HL-60 (cell line): Measurements from ENCODE around the gene KIAA1671.

Experiments
- DNase-seq, 2 experiments: peaks; one replicate each; pipeline ENCODE4 v3.0.0-alpha.2; 2010 to 2020; ENCODE audit warnings: low read depth in 1 of 2, low spot score in 1 of 2
- H3K27ac ChIP-seq: fragments of 250-450 bp; sonication (Bioruptor Pico); replicated peaks from 2 replicates; pipeline ENCODE4 v1.5.1; 2020; ENCODE audit warnings: mild to moderate bottlenecking, moderate library complexity
- H3K27me3 ChIP-seq: fragments of 250-450 bp; sonication (Bioruptor Pico); 2 replicates; pipeline ENCODE4 v1.5.1; 2021; ENCODE audit warnings: mild to moderate bottlenecking, moderate library complexity; ENCODE audit not compliant: insufficient read depth, poor library complexity, severe bottlenecking
- H3K4me3 ChIP-seq: replicated peaks from 2 replicates; pipeline ENCODE4 v1.5.1; 2011; ENCODE audit warnings: mild to moderate bottlenecking, control low read depth, low read length; ENCODE audit not compliant: insufficient read depth
- GABPA ChIP-seq: IDR thresholded peaks from 2 replicates; pipeline ENCODE4 v1.6.1; 2012; ENCODE audit warnings: low read depth
- POLR2AphosphoS5 ChIP-seq: IDR thresholded peaks from 2 replicates; pipeline ENCODE4 v1.6.1; 2012; ENCODE audit warnings: low read depth
- SPI1 ChIP-seq: IDR thresholded peaks from 2 replicates; pipeline ENCODE4 v1.6.1; 2012; ENCODE audit warnings: low read depth, mild to moderate bottlenecking, borderline replicate concordance
- TF ChIP-seq, protein P1 (sequence below): IDR thresholded peaks from one replicate; pipeline ENCODE4 v1.5.1; 2011; ENCODE audit warnings: low read length, control low read depth, inconsistent platforms; ENCODE audit not compliant: insufficient read depth
- TF ChIP-seq, protein P2 (sequence below): IDR thresholded peaks from 2 replicates; pipeline ENCODE4 v1.6.1; 2012; ENCODE audit warnings: low read depth; ENCODE audit not compliant: insufficient replicate concordance

Gene KIAA1671

DNA sequence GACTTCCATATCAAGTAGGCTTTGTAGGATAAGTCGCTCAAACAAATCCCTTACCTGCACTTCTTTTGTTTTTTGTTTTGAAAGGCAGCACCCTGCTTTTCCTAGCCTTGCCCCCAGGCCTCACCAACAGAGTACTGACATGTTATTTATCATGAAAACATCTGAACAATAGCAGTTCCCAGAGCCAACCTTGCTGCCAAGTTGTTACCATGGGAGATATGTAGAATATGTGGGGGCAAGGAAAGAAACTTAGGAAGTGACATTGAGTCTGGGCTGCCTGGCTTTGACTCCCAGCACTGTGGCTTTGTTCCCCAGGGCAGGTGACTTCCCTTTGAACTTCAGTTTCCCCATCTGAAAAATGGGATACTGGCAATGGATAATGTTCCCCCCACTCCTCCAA lies 193.8 kb downstream of the KIAA1671 start:
- no peak for TF ChIP-seq GABPA
- TF ChIP-seq SPI1, result no peak
- TF ChIP-seq POLR2AphosphoS5, result no peak
- TF ChIP-seq, protein P1, sequence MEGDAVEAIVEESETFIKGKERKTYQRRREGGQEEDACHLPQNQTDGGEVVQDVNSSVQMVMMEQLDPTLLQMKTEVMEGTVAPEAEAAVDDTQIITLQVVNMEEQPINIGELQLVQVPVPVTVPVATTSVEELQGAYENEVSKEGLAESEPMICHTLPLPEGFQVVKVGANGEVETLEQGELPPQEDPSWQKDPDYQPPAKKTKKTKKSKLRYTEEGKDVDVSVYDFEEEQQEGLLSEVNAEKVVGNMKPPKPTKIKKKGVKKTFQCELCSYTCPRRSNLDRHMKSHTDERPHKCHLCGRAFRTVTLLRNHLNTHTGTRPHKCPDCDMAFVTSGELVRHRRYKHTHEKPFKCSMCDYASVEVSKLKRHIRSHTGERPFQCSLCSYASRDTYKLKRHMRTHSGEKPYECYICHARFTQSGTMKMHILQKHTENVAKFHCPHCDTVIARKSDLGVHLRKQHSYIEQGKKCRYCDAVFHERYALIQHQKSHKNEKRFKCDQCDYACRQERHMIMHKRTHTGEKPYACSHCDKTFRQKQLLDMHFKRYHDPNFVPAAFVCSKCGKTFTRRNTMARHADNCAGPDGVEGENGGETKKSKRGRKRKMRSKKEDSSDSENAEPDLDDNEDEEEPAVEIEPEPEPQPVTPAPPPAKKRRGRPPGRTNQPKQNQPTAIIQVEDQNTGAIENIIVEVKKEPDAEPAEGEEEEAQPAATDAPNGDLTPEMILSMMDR, result no peak
- TF ChIP-seq, protein P2, sequence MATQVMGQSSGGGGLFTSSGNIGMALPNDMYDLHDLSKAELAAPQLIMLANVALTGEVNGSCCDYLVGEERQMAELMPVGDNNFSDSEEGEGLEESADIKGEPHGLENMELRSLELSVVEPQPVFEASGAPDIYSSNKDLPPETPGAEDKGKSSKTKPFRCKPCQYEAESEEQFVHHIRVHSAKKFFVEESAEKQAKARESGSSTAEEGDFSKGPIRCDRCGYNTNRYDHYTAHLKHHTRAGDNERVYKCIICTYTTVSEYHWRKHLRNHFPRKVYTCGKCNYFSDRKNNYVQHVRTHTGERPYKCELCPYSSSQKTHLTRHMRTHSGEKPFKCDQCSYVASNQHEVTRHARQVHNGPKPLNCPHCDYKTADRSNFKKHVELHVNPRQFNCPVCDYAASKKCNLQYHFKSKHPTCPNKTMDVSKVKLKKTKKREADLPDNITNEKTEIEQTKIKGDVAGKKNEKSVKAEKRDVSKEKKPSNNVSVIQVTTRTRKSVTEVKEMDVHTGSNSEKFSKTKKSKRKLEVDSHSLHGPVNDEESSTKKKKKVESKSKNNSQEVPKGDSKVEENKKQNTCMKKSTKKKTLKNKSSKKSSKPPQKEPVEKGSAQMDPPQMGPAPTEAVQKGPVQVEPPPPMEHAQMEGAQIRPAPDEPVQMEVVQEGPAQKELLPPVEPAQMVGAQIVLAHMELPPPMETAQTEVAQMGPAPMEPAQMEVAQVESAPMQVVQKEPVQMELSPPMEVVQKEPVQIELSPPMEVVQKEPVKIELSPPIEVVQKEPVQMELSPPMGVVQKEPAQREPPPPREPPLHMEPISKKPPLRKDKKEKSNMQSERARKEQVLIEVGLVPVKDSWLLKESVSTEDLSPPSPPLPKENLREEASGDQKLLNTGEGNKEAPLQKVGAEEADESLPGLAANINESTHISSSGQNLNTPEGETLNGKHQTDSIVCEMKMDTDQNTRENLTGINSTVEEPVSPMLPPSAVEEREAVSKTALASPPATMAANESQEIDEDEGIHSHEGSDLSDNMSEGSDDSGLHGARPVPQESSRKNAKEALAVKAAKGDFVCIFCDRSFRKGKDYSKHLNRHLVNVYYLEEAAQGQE, result no peak
- no peak overlapping the region for H3K4me3 ChIP-seq
- no peak overlapping the region for H3K27ac ChIP-seq
- H3K27me3 ChIP-seq, result no peaks in the 10 kb centered on the region
- DNase-seq, result no peak

DNA sequence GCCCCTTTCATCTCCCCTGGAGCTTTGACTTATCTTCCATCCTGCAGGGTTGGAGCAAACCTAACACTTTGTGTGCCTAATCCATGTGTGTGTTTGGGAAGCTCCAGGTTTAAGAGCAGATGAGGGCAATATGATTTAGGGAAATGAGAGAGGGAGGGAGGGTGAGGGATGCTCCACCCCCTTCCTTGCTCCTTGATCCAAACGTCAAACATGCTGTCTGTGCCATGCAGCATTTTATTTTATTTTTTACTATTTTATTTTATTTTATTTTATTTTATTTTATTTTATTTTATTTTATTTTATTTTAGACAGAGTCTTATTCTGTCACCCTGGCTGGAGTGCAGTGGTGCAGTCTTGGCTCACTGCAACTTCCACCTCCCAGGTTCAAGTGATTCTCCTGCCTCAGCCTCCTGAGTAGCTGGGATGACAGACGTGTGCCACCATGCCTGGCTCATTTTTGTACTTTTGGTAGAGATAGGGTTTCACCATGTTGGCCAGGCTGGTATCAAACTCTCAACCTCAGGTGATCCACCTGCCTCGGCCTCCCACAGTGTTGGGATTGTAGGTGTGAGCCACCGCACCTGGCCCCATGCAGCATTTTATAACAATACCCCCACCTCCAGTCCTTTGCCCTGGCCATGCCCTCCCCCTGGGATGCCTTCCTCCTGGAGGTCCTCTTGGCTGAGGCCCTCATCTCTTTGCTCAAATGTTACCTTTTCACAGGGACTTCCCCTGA lies 194.6 kb downstream of the KIAA1671 start:
- no peak overlapping the region for H3K27ac ChIP-seq
- TF ChIP-seq POLR2AphosphoS5 (no peak), SPI1 (no peak), GABPA (no peak)
- TF ChIP-seq, protein P2, result no peak
- TF ChIP-seq, protein P1, result no peak
- no peak for DNase-seq
- H3K27me3 ChIP-seq, result no peaks in the 10 kb centered on the region
- H3K4me3 ChIP-seq, result no peak overlapping the region

DNA sequence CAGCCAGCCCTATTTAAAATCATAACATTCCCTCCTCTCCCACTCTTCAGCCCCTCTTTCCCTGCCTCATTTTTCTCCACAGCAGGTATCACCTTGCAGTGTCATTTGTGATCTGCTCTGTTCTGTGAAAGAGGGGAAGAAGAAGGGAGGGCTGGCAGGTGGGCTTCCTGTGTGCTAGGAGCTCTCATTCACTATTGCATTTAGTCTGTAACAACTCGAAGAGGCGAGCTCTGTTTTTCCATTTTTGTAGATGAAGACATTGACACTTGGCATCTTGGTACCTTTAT lies 195.1 kb downstream of the KIAA1671 start:
- no peak overlapping the region for H3K27ac ChIP-seq
- H3K27me3 ChIP-seq, result no peaks in the 10 kb centered on the region
- no peak overlapping the region for H3K4me3 ChIP-seq
- DNase-seq, result no peak
- TF ChIP-seq, protein P1, result no peak
- TF ChIP-seq POLR2AphosphoS5, result no peak
- no peak for TF ChIP-seq GABPA
- TF ChIP-seq SPI1, result no peak
- TF ChIP-seq, protein P2, result no peak
